Astrocyte (in vitro differentiated cells and primary cell): Measurements from ENCODE around the gene CD99L2. TPM values are rescaled to one million over a fixed set of nuclear protein-coding genes. Genes with fewer than 3 reads are reported as not detected.

Source experiments
- DNase-seq: peaks from one replicate; pipeline ENCODE4 v3.0.0-alpha.2; 2010; ENCODE audit warnings: low read depth
- FAIRE-seq: peaks from 2 replicates; lab custom pipeline; 2011; peaks lifted over from hg19 to GRCh38; lab: Jason Lieb, UNC
- H2AFZ ChIP-seq: 2 replicates; pipeline ENCODE4 v1.6.0; 2012; ENCODE audit warnings: low read depth, low read length, inconsistent platforms
- H3K27ac ChIP-seq: 2 replicates; pipeline ENCODE4 v1.5.1; 2011; ENCODE audit warnings: low read depth, low read length, inconsistent platforms
- H3K27me3 ChIP-seq: 2 replicates; pipeline ENCODE4 v1.6.0; 2011; ENCODE audit warnings: low read length, inconsistent platforms; ENCODE audit not compliant: insufficient read depth
- H3K36me3 ChIP-seq: 2 replicates; pipeline ENCODE4 v1.5.1; 2011; ENCODE audit warnings: low read length, inconsistent platforms; ENCODE audit not compliant: insufficient read depth
- H3K4me1 ChIP-seq: 2 replicates; pipeline ENCODE4 v1.5.1; 2011; ENCODE audit warnings: low read length, inconsistent platforms; ENCODE audit not compliant: insufficient read depth
- H3K4me2 ChIP-seq: 2 replicates; pipeline ENCODE4 v1.6.0; 2012; ENCODE audit warnings: low read length, inconsistent platforms
- H3K4me3 ChIP-seq: 2 replicates; pipeline ENCODE4 v1.5.1; 2011; ENCODE audit warnings: low read depth, mild to moderate bottlenecking, low read length, inconsistent platforms; ENCODE audit not compliant: insufficient read depth
- H3K79me2 ChIP-seq: 2 replicates; pipeline ENCODE4 v1.6.0; 2012; ENCODE audit warnings: mild to moderate bottlenecking, low read length, inconsistent platforms; ENCODE audit not compliant: insufficient read depth
- H3K9ac ChIP-seq: 2 replicates; pipeline ENCODE4 v1.6.0; 2012; ENCODE audit warnings: mild to moderate bottlenecking, low read length, inconsistent platforms
- H3K9me3 ChIP-seq: 2 replicates; pipeline ENCODE4 v1.5.1; 2012; ENCODE audit warnings: low read depth, mild to moderate bottlenecking, low read length, inconsistent platforms; ENCODE audit not compliant: insufficient read depth
- H4K20me1 ChIP-seq: 2 replicates; pipeline ENCODE4 v1.6.0; 2012; ENCODE audit warnings: low read length, inconsistent platforms; ENCODE audit not compliant: insufficient read depth
- H3K27ac Mint-ChIP-seq: one replicate; pipeline ENCODE4 v1.8.0; 2021; ENCODE audit warnings: mild to moderate bottlenecking, mixed read lengths; ENCODE audit not compliant: unreplicated experiment
- H3K27me3 Mint-ChIP-seq: one replicate; pipeline ENCODE4 v1.8.0; 2021; ENCODE audit warnings: low read depth, mixed read lengths; ENCODE audit not compliant: unreplicated experiment
- H3K36me3 Mint-ChIP-seq: one replicate; pipeline ENCODE4 v1.8.0; 2021; ENCODE audit warnings: low read depth, mixed read lengths; ENCODE audit not compliant: unreplicated experiment
- H3K4me1 Mint-ChIP-seq: one replicate; pipeline ENCODE4 v1.8.0; 2021; ENCODE audit warnings: low read depth, mixed read lengths; ENCODE audit not compliant: unreplicated experiment
- H3K4me3 Mint-ChIP-seq: one replicate; pipeline ENCODE4 v1.8.0; 2021; ENCODE audit warnings: mild to moderate bottlenecking, moderate library complexity, mixed read lengths; ENCODE audit not compliant: unreplicated experiment
- H3K9me3 Mint-ChIP-seq: one replicate; pipeline ENCODE4 v1.8.0; 2021; ENCODE audit warnings: mild to moderate bottlenecking, mixed read lengths; ENCODE audit not compliant: unreplicated experiment
- EZH2 ChIP-seq: IDR thresholded peaks from 2 replicates; pipeline ENCODE4 v1.6.1; 2012; ENCODE audit warnings: mild to moderate bottlenecking, low read length, inconsistent platforms; ENCODE audit not compliant: insufficient read depth
- total RNA-seq: library from RNA; stranded (reverse); gene quantifications from 2 replicates; pipeline ENCODE4 v1.2.1, GENCODE V29; 2021
- TF ChIP-seq, protein P1 (sequence below): IDR thresholded peaks from 2 replicates; pipeline ENCODE4 v1.5.1; 2011; ENCODE audit warnings: low read depth, mild to moderate bottlenecking, inconsistent platforms, low read length, moderate library complexity; ENCODE audit not compliant: insufficient read depth

CD99L2 gene
- total RNA-seq, 1 donor from 2014 or later, result 38.4 TPM

DNA sequence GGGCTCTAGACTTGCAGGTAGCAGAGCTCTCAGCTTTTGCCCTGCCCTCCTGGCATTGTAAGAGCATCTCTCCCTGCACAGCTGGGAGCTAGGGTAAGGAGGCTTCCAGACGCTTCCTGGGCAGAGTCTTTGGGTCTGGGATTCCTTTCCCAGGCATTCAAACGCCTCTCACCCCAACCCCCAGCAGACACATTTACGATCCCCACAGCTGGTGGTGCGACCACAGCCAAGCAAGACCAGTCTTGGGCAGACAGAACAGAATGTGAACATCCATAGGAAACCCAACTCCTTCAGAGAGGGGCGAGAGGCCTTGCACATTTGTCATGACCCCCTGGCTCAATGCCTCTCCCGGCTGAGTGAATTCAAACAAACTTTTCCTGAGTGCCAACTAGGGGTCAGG lies 38.1 kb upstream of the CD99L2 start:
- DNase-seq (no peak), FAIRE-seq (no peak)
- Histone ChIP-seq H3K36me3 (no peaks in the 10 kb centered on the region), H3K27ac (no peak overlapping the region), H3K4me3 (no peak overlapping the region), H3K4me1 (no peaks in the 10 kb centered on the region), H3K9ac (no peak overlapping the region), H3K27me3 (no peaks in the 10 kb centered on the region), H3K9me3 (no peaks in the 10 kb centered on the region), H4K20me1 (no peaks in the 10 kb centered on the region), H3K4me2 (no peak overlapping the region), H2AFZ (no peak overlapping the region), H3K79me2 (no peaks in the 10 kb centered on the region)
- TF ChIP-seq EZH2, result no peak
- TF ChIP-seq, protein P1, sequence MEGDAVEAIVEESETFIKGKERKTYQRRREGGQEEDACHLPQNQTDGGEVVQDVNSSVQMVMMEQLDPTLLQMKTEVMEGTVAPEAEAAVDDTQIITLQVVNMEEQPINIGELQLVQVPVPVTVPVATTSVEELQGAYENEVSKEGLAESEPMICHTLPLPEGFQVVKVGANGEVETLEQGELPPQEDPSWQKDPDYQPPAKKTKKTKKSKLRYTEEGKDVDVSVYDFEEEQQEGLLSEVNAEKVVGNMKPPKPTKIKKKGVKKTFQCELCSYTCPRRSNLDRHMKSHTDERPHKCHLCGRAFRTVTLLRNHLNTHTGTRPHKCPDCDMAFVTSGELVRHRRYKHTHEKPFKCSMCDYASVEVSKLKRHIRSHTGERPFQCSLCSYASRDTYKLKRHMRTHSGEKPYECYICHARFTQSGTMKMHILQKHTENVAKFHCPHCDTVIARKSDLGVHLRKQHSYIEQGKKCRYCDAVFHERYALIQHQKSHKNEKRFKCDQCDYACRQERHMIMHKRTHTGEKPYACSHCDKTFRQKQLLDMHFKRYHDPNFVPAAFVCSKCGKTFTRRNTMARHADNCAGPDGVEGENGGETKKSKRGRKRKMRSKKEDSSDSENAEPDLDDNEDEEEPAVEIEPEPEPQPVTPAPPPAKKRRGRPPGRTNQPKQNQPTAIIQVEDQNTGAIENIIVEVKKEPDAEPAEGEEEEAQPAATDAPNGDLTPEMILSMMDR, result no peak
- Mint-ChIP-seq H3K27ac (no peak overlapping the region), H3K36me3 (no peaks in the 10 kb centered on the region), H3K4me1 (peaks cover 6% of the 10 kb centered on the region), H3K27me3 (peaks cover 4% of the 10 kb centered on the region), H3K9me3 (no peaks in the 10 kb centered on the region), H3K4me3 (no peak overlapping the region)

DNA sequence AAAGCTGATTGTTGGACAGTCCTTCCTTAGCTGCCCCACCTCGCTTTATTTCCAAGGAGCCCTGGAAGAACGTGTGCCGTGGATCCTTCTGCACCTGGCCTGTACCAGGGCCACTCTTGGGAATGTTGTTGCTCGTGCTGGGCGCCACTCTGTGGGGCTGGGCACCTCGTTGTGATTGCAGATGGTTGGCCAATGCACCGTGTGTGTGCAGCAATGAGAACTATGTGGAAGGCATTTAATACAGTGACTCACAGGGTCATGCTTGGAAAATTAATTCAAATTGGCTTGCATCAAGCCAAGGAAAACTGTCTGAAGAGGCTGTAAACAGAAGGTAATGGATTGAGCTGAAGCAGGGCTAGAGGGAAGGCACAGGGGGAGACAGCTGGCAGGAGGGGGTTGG lies 37.0 kb upstream of the CD99L2 start:
- TF ChIP-seq EZH2, result no peak
- TF ChIP-seq, protein P1, result no peak
- Mint-ChIP-seq H3K4me3 (no peak overlapping the region), H3K36me3 (no peaks in the 10 kb centered on the region), H3K4me1 (peaks cover 6% of the 10 kb centered on the region), H3K27ac (no peak overlapping the region), H3K27me3 (no peaks in the 10 kb centered on the region), H3K9me3 (no peaks in the 10 kb centered on the region)
- H3K36me3 ChIP-seq, result no peaks in the 10 kb centered on the region
- H3K79me2 ChIP-seq, result no peaks in the 10 kb centered on the region
- H4K20me1 ChIP-seq, result no peaks in the 10 kb centered on the region
- no peak overlapping the region for H3K9ac ChIP-seq
- FAIRE-seq (no peak), DNase-seq (peak; percentile 62)
- H3K4me1 ChIP-seq, result no peaks in the 10 kb centered on the region
- no peak overlapping the region for H3K4me2 ChIP-seq
- no peak overlapping the region for H3K27ac ChIP-seq
- H3K9me3 ChIP-seq, result no peaks in the 10 kb centered on the region
- no peak overlapping the region for H3K4me3 ChIP-seq
- no peaks in the 10 kb centered on the region for H3K27me3 ChIP-seq
- H2AFZ ChIP-seq, result no peak overlapping the region

DNA sequence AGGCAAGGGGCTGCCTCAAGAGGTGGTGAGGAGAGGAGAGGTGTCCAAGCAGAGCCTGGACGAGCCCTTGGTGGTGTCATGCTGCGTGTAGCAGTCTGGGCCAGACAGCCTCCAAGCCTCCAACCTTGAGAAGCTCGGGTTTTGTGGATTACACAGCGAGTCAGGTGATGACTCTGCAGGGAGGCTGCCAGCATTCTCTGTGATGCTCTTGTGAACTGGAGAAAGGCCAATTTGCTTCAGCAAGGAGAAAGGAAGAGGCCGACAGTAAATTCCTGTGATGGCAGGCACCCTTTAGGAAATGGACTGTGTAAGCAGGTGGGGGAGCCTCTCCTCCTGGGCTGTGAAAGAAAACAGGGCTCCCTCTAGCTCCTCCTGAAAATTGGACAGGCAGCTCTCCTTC lies 36.0 kb upstream of the CD99L2 start:
- Histone ChIP-seq H3K27ac (peak overlapping the region; percentile 26), H3K4me1 (no peaks in the 10 kb centered on the region), H3K36me3 (no peaks in the 10 kb centered on the region), H2AFZ (peak overlapping the region; percentile 10), H3K4me3 (no peak overlapping the region), H3K79me2 (no peaks in the 10 kb centered on the region), H3K9me3 (no peaks in the 10 kb centered on the region), H4K20me1 (no peaks in the 10 kb centered on the region), H3K9ac (no peak overlapping the region), H3K27me3 (no peaks in the 10 kb centered on the region), H3K4me2 (no peak overlapping the region)
- H3K27ac Mint-ChIP-seq, result peak overlapping the region; percentile 84
- no peaks in the 10 kb centered on the region for H3K27me3 Mint-ChIP-seq
- FAIRE-seq (no peak), DNase-seq (peak; percentile 67)
- H3K9me3 Mint-ChIP-seq, result no peaks in the 10 kb centered on the region
- no peaks in the 10 kb centered on the region for H3K36me3 Mint-ChIP-seq
- H3K4me3 Mint-ChIP-seq, result no peak overlapping the region
- TF ChIP-seq EZH2, result no peak
- TF ChIP-seq, protein P1, result no peak
- H3K4me1 Mint-ChIP-seq, result peaks cover 6% of the 10 kb centered on the region
